GM12801 (cell line): ENCODE measurements around the gene PKD2L2.

ENCODE experiments used
- CTCF ChIP-seq: IDR thresholded peaks from one replicate; pipeline ENCODE4 v1.5.1; 2011; ENCODE audit warnings: control low read depth; ENCODE audit not compliant: insufficient read length; ENCODE audit errors: extremely low read depth

The PKD2L2 gene

GRCh38 chr5:137858223-137858916, 30.9 kb upstream of the PKD2L2 start:
- no peak for TF ChIP-seq CTCF

- TF ChIP-seq CTCF, result no peak
These were observed 30.3 kb upstream of the PKD2L2 start for GRCh38 chr5:137858954-137859353.

GRCh38 chr5:137862251-137862650, 27.0 kb upstream of the PKD2L2 start:
- no peak for TF ChIP-seq CTCF

GRCh38 chr5:137866541-137867388, 22.5 kb upstream of the PKD2L2 start:
- no peak for TF ChIP-seq CTCF

- no peak for TF ChIP-seq CTCF
These were observed 21.6 kb upstream of the PKD2L2 start, which contains the start of gene MYOT for GRCh38 chr5:137867664-137868063. Gene MYOT (plus strand): TSS chr5:137867860. CDS start chr5:137870652, 2,792 bp downstream.

- no peak for TF ChIP-seq CTCF
These were observed 18.5 kb upstream of the PKD2L2 start for GRCh38 chr5:137870647-137871339.

- no peak for TF ChIP-seq CTCF
These were observed 17.7 kb upstream of the PKD2L2 start for GRCh38 chr5:137871571-137871970.
